Right renal cortex interstitium (tissue), 3 donors: Measurements from ENCODE around the gene USP7. TPM values are rescaled to one million over a fixed set of nuclear protein-coding genes. Genes with fewer than 3 reads are reported as not detected.
"Not testable (repeated sequence)": the region's sequence is repeated elsewhere in the genome, so short reads cannot be mapped to it uniquely, and the experiment has no call there.

Experiments used
- DNase-seq, 3 donors: peaks; one replicate each; pipeline ENCODE4 v3.0.0-alpha.2; 2013; ENCODE audit warnings: low read depth in 3 of 3, low spot score in 2 of 3
- polyA plus RNA-seq, 3 donors: library from polyadenylated mRNA; unstranded; fragments of 120-200 nt; gene quantifications; one replicate each; pipeline ENCODE4 v1.2.1, GENCODE V29; 2013; ENCODE audit not compliant: insufficient read length in 3 of 3

USP7 gene
- polyA plus RNA-seq, 3 donors = 112 to 124 (median 120) TPM

GRCh38 chr16:8886593-8887430 is 76.9 kb downstream of the USP7 start:
- DNase-seq = no peak

GRCh38 chr16:8885674-8886592 is 77.8 kb downstream of the USP7 start:
- no peak for DNase-seq

DNA sequence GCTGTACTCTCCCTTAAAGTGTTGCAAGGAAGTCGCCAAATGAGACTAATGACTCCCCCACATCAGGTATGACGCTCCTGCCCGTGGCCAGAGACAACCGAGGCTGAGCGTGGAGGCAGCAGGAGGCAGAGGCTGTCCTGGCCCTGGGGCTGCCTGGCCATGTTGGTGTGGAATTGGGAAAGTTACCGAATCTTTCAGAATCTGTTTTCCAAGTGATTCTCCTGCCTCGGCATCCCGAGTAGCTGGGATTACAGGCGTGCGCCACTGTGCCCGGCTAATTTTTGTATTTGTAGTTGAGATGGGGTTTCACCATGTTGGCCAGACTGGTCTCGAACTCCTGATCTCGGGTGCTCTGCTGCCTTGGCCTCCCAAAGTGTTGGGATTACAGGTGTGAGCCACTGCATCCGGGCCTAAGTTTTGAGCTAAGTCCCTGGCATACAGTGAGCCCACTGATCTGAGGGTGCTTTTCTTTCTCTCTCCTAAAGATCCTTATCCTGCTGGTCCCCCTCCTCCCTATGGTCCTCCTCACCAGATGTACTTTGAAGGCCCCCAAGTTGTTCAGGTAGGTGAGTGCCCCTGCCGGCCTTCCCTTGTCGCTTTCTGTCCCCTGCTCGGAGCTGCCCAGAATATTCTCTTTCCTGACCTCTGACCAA is 80.9 kb downstream of the USP7 start:
- DNase-seq = no peak

DNA sequence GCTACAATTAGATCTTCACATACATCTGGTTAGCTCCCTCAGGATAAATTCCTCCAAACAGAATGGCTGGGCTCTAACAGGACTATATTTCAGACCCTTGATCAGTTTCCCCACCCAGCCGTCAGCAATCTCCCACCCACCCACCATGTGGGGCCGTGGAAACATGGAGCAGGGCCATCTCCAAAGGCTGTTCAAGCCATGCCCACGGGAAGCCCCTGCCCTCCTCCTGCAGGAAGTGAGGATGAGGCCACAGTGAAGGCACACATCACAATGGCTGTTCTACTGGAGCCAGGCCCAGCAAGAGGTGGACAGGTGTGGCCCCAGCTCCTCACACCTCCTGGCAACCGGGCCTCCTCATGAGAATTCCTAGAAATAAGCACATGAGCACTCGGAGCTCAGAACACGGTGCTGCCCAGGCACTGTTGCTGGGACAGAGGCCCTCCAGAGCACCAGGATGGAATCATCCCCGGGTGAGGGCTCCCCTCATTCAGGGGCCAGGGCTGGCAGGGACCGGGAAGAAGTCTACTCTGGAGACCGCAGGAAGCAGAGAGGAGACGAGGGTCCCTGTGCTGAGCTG is 81.6 kb downstream of the USP7 start, which contains the start of gene LITAFD:
LITAFD (plus strand) TSS at position 311 of the 577 bp plus-strand sequence. CDS start 2,005 bp downstream, outside the sequence.
- no peak for DNase-seq

DNA sequence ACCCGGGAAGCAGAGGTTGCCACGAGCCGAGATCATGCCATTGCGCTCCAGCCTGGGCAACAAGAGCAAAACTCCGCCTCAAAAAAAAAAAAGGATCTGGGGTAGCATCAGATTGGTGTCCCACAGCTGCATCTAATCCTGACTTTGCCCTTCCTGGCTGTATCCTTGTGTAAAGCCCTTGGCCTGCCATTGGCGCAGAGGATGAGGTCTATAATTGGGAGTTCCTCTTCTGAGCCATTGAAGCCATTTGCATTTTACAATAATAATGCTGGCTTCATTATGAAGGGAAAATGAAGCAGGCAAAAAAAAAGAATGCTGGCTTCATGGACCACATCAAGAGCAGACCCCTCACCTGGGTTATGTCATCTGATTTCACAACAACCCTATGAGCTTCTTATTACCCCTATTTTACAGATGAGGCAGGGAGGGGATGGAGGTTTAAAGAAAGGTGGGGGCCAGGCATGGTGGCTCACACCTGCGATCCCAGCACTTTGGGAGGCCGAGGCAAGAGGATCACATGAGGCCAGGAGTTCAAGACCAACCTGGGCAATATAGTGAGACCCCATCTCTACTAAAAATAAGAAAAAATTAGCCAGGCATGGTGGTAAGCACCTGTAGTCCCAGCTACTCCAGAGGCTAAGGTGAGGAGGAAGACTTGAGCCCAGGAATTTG is 82.7 kb downstream of the USP7 start:
- DNase-seq = no peak

DNA sequence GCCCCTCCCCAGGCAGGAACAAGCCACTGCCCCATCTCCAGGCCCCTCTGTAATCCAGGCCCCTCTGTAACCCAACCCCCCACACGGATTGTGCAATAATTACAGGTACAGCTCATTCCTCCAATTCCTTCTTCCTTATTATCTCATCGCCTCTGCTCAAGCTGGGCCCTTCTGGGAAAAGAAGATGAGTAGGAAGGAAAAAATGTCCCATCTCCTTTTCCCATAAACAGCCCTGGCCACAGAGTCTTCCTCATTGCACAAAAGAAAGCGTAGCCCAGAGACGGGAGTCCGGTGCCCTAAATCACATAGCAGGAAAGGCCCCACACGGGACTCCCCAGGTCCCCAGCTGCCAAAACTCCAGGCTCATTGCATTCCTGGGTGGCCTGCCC is 85.2 kb downstream of the USP7 start:
- DNase-seq = no peak

DNA sequence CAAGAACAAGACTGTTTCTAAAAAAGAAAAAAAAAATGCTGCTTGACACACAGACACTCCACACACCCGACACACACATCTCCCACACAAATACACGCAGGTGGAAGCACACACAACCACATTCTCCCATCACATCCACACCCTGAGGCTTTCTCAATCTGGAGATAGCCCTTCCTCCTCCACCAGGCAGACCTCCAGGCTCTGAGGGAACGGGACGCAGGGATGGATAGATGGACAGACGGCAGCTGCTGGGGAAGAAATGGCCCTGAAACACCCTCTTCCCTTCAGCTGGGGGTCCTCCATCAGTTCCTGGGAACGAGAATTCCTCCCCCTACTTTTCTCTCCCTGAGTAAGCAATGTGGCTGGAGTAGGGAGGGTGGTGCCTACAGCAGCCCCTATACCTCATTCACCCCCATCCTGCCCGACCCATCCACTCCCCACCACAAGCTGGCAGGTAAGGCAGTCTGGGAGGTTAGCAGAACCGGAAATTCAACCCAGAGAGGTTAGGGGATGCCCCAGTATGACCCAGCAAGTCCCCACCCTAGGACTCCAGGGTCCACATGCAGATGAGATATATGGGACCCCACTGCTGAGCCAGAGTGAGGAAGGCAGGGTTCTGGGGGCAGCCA is 85.7 kb downstream of the USP7 start:
- no peak for DNase-seq

GRCh38 chr16:8875317-8875716 is 88.4 kb downstream of the USP7 start:
- DNase-seq = not testable (repeated sequence)

DNA sequence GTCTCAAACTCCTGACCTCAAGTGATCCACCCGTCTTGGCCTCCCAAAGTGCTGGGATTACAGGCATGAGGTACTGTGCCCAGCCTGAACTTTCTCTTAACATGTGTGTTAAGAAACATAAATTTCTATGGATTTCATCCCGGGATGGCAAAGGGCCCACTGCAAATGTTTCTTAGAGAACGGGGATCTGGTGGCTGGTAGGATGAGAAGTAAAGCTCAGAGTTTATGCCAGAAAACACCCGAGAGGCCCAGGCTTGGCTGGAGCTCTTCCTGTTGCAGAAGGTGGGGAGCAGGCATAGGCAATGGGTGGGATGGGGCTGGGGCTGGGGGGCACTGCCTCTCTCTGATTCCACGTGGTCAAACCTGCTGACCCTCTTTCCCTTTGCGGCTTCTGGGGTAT is 89.3 kb downstream of the USP7 start:
- no peak for DNase-seq

DNA sequence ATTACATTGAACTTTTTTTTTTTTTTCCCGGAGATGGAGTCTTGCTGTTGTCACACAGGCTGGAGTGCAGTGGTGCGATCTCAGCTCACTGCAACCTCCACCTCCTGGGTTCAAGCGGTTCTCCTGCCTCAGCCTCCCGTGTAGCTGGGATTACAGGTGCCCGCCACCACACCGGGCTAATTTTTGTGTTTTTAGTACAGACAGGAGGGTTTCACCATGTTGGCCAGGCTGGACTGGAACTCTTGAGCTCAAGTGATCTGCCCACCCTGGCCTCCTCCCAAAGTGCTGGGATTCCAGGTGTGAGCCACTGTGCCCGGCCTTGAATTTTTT is 89.9 kb downstream of the USP7 start:
- DNase-seq = not testable (repeated sequence)

- no peak for DNase-seq
These were observed 90.5 kb downstream of the USP7 start for GRCh38 chr16:8872967-8873865.

DNA sequence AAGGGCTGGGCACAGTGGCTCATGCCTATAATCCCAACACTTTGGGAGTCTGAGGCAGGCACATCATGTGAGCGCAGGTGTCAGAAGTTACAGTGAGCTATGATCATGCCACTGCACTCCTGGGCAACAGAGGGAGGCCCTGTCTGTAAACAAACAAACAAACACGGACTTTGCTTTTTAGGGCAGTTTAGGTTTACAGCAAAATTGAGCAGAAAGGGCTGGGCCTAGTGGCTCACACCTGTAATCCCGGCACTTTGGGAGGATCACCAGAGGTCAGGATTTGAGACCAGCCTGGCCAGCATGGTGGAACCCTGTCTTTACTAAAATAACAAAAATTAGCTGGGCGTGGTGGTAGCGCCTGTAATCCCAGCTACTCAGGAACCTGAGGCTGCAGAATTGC is 91.6 kb downstream of the USP7 start:
- no peak for DNase-seq

DNA sequence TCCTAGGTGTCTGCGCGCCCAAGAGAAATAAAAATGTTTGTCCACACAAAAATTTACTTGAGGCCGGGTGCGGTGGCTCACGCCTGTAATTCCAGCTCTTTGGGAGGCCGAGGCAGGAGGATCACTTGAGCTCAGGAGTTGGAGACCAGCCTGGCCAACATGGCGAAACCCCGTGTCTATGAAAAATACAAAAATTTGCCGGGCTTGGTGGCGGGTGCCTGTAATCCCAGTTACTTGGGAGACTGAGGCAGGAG is 93.8 kb downstream of the USP7 start:
- not testable (repeated sequence) for DNase-seq

GRCh38 chr16:8869212-8869987 is 94.3 kb downstream of the USP7 start:
- no peak for DNase-seq

- peak; percentile 63 to 79 (median 72) for DNase-seq
These were observed 95.1 kb downstream of the USP7 start, which contains the start of gene CARHSP1 for GRCh38 chr16:8868416-8869211. TSS of gene CARHSP1 (minus strand) at chr16:8869006. CDS start at chr16:8859328, 9,678 bp downstream.

GRCh38 chr16:8867932-8868415 is 95.7 kb downstream of the USP7 start:
- DNase-seq = no peak
